Hepatocyte (in vitro differentiated cells): ENCODE data around the gene GAA. TPM values are rescaled to one million over a fixed set of nuclear protein-coding genes. Genes with fewer than 3 reads are reported as not detected.

ENCODE experiments used
- DNase-seq: peaks from one replicate; pipeline ENCODE4 v3.0.0-alpha.2; 2016; ENCODE audit warnings: low spot score
- H2AFZ ChIP-seq: fragments of 200-600 bp; sonication (generic); 2 replicates; pipeline ENCODE4 v1.6.0; 2016; ENCODE audit warnings: antibody characterized with exemption, mild to moderate bottlenecking
- H3K27ac ChIP-seq: fragments of 200-600 bp; sonication (generic); 2 replicates; pipeline ENCODE4 v1.5.1; 2016; ENCODE audit warnings: mild to moderate bottlenecking
- H3K27me3 ChIP-seq: fragments of 200-600 bp; sonication (generic); 2 replicates; pipeline ENCODE4 v1.6.1; 2016
- H3K36me3 ChIP-seq: fragments of 200-600 bp; sonication (generic); replicated peaks from 2 replicates; pipeline ENCODE4 v1.5.1; 2016; ENCODE audit warnings: low read depth; ENCODE audit not compliant: insufficient read depth
- H3K4me1 ChIP-seq: fragments of 200-600 bp; sonication (generic); 2 replicates; pipeline ENCODE4 v1.5.1; 2016; ENCODE audit warnings: mild to moderate bottlenecking, moderate library complexity; ENCODE audit not compliant: insufficient read depth
- H3K4me2 ChIP-seq: fragments of 200-600 bp; sonication (generic); 2 replicates; pipeline ENCODE4 v1.6.0; 2016
- H3K4me3 ChIP-seq: fragments of 200-600 bp; sonication (generic); 2 replicates; pipeline ENCODE4 v1.5.1; 2016; ENCODE audit warnings: mild to moderate bottlenecking
- H3K79me2 ChIP-seq: fragments of 200-600 bp; sonication (generic); 2 replicates; pipeline ENCODE4 v1.6.0; 2017; ENCODE audit warnings: mild to moderate bottlenecking
- H3K9me2 ChIP-seq: fragments of 200-600 bp; sonication (generic); replicated peaks from 2 replicates; pipeline ENCODE4 v1.6.0; 2017; ENCODE audit warnings: mild to moderate bottlenecking; ENCODE audit not compliant: insufficient read depth
- H3K9me3 ChIP-seq: fragments of 200-600 bp; sonication (generic); 2 replicates; pipeline ENCODE4 v1.5.1; 2016; ENCODE audit warnings: low read depth, mild to moderate bottlenecking
- H4K20me1 ChIP-seq: fragments of 200-600 bp; sonication (generic); 2 replicates; pipeline ENCODE4 v1.6.0; 2016; ENCODE audit warnings: mild to moderate bottlenecking; ENCODE audit not compliant: insufficient read depth, poor library complexity, severe bottlenecking
- EZH2 ChIP-seq: fragments of 200-600 bp; sonication (generic); IDR thresholded peaks from 2 replicates; pipeline ENCODE4 v1.6.1; 2016; ENCODE audit warnings: antibody characterized with exemption, mild to moderate bottlenecking, borderline replicate concordance
- EZH2phosphoT487 ChIP-seq: fragments of 200-600 bp; sonication (generic); IDR thresholded peaks from one replicate; pipeline ENCODE4 v1.6.1; 2018; ENCODE audit warnings: antibody characterized with exemption, mild to moderate bottlenecking, low read depth, moderate library complexity; ENCODE audit not compliant: unreplicated experiment, severe bottlenecking
- WGBS: methylation state at CpG from one replicate; pipeline ENCODE4 v1.1.6; 2016; ENCODE audit warnings: low lambda C conversion rate; ENCODE audit errors: missing lambda C conversion rate; 5-methylcytosine and 5-hydroxymethylcytosine counted together
- polyA plus RNA-seq: library from polyadenylated mRNA; unstranded; fragments of >200 nt; fragmentation: Nextera tagmentation; extraction: Ambion mirVana; gene quantifications from 2 replicates; pipeline ENCODE4 v1.2.1, GENCODE V29; 2016
- total RNA-seq: library from RNA; depleted of rRNA; stranded (reverse); fragments of >200 nt; gene quantifications from 2 replicates; pipeline ENCODE4 v1.2.3, GENCODE V29; 2014
- TF ChIP-seq, protein P1 (sequence below): fragments of 200-600 bp; sonication (generic); IDR thresholded peaks from 2 replicates; pipeline ENCODE4 v1.5.1; 2016; ENCODE audit warnings: antibody characterized with exemption, mild to moderate bottlenecking; ENCODE audit not compliant: poor library complexity

Gene GAA
- total and polyA plus RNA-seq, 2 experiments from 2014 or later, result 37.1 to 43.1 TPM

- Histone ChIP-seq H3K27ac (no peak overlapping the region), H4K20me1 (no peaks in the 10 kb centered on the region), H3K4me1 (peaks cover 11% of the 10 kb centered on the region), H3K36me3 (no peaks in the 10 kb centered on the region), H3K9me3 (no peaks in the 10 kb centered on the region), H3K4me2 (no peak overlapping the region), H3K79me2 (no peaks in the 10 kb centered on the region), H3K4me3 (no peak overlapping the region), H3K9me2 (no peaks in the 10 kb centered on the region), H2AFZ (no peak overlapping the region), H3K27me3 (no peaks in the 10 kb centered on the region)
- no peak for TF ChIP-seq EZH2phosphoT487
- TF ChIP-seq EZH2, result no peak
- TF ChIP-seq, protein P1, sequence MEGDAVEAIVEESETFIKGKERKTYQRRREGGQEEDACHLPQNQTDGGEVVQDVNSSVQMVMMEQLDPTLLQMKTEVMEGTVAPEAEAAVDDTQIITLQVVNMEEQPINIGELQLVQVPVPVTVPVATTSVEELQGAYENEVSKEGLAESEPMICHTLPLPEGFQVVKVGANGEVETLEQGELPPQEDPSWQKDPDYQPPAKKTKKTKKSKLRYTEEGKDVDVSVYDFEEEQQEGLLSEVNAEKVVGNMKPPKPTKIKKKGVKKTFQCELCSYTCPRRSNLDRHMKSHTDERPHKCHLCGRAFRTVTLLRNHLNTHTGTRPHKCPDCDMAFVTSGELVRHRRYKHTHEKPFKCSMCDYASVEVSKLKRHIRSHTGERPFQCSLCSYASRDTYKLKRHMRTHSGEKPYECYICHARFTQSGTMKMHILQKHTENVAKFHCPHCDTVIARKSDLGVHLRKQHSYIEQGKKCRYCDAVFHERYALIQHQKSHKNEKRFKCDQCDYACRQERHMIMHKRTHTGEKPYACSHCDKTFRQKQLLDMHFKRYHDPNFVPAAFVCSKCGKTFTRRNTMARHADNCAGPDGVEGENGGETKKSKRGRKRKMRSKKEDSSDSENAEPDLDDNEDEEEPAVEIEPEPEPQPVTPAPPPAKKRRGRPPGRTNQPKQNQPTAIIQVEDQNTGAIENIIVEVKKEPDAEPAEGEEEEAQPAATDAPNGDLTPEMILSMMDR, result no peak
- no peak for DNase-seq
- WGBS, result 91% methylated on average over 4 of the region's 8 CpGs
Observed at GRCh38 chr17:80064696-80065095, 36.7 kb upstream of the GAA start.

DNA sequence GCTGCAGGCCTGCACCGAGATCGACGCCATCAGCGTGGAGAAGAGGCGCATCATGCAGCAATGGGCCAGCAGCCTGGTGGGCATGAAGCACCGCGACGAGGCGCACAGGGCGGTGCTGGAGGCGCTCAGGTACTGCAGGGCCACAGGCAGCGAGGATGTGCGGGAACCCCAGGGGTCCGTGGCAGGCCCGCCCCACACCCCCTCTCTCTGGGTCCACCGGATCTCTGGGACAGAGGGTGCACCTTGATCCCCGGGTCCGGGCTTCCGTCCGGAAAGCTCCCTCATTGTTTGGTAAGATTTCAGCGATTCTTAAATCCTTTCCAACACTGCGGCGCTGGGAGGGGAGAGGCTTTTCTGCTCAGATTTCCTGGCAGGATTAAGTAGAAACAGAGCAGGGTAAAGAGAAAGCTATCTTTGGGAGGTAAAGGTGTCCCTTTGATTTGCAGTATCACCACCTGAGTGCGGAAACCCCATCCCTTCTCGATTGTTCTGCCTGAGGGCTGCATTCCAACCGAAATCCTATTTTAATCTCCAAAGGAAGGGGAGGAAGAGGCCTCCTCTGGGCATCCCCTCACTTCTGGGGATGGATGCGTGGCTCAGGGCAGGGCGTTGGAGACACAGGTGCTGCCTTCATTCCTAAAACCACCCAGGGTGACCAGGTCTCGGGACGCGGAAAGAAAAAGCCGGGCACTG lies 35.8 kb upstream of the GAA start:
- no peak overlapping the region for H2AFZ ChIP-seq
- H4K20me1 ChIP-seq, result no peaks in the 10 kb centered on the region
- H3K4me2 ChIP-seq, result no peak overlapping the region
- H3K27ac ChIP-seq, result no peak overlapping the region
- H3K79me2 ChIP-seq, result no peaks in the 10 kb centered on the region
- H3K4me1 ChIP-seq, result peaks cover 11% of the 10 kb centered on the region
- WGBS, result 74% methylated on average over 32 of the region's 32 CpGs
- no peak overlapping the region for H3K4me3 ChIP-seq
- H3K9me2 ChIP-seq, result no peaks in the 10 kb centered on the region
- H3K36me3 ChIP-seq, result no peaks in the 10 kb centered on the region
- H3K27me3 ChIP-seq, result no peaks in the 10 kb centered on the region
- TF ChIP-seq, protein P1, result no peak
- TF ChIP-seq EZH2phosphoT487 (no peak), EZH2 (no peak)
- no peaks in the 10 kb centered on the region for H3K9me3 ChIP-seq
- DNase-seq, result no peak

DNA sequence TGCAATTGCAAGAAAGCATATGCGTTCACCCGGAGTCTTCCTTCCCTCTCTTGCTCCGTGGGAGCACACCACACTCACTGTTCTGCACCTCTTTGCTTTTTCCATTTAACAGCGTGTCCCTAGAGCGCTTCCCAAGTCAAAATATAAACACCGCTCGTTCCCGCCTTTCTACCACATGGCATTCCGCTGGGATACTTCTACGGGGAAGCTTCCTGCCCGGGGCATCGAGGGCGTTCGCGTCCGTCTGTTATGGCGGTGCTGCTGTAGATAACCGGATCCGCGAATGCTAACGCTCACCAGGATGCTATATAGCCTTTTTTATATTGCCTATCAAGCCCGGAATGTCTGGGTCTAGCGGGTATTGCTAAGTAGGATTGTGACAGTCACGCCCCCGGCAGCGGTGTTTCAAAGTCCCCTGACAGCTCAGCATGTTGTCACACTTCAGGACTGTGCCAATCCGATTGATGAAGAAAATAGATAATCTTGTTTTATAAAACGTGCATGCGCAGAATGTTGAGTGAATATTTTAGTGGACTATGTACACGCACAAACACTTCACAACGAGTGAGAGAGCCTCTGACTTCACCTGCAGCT lies 33.9 kb upstream of the GAA start:
- no peaks in the 10 kb centered on the region for H3K79me2 ChIP-seq
- H3K27me3 ChIP-seq, result no peaks in the 10 kb centered on the region
- H2AFZ ChIP-seq, result no peak overlapping the region
- H3K4me2 ChIP-seq, result no peak overlapping the region
- no peaks in the 10 kb centered on the region for H4K20me1 ChIP-seq
- no peak overlapping the region for H3K27ac ChIP-seq
- WGBS, result 96% methylated on average over 31 of the region's 31 CpGs
- H3K9me3 ChIP-seq, result no peaks in the 10 kb centered on the region
- TF ChIP-seq EZH2phosphoT487 (no peak), EZH2 (no peak)
- TF ChIP-seq, protein P1, result no peak
- no peak for DNase-seq
- no peaks in the 10 kb centered on the region for H3K9me2 ChIP-seq
- H3K36me3 ChIP-seq, result no peaks in the 10 kb centered on the region
- H3K4me3 ChIP-seq, result no peak overlapping the region
- H3K4me1 ChIP-seq, result peaks cover 14% of the 10 kb centered on the region
